ENCODE results near the gene BBX.

GRCh38 chr3:107496855-107497254 lies 25.9 kb upstream of the BBX start:
- no peak for TF ChIP-seq ZNF263 (CRISPR knock-in tag; IDR thresholded peaks at IDR 0.05)
- TF ChIP-seq HDAC2 (CRISPR knock-in tag; IDR thresholded peaks at IDR 0.05) = no peak
- TF ChIP-seq ZNF180 (CRISPR knock-in tag; IDR thresholded peaks at IDR 0.05; ENCODE audit: borderline replicate concordance, low read depth) = no peak
- no peak for TF ChIP-seq MEIS1 (CRISPR knock-in tag; IDR thresholded peaks at IDR 0.05; ENCODE audit: borderline replicate concordance)
- no peak for TF ChIP-seq POLR2AphosphoS5 (IDR thresholded peaks at IDR 0.05; ENCODE audit: low read depth, low read length)
